NT2/D1 (cell line): ENCODE measurements around the gene CACNA1H.

ENCODE experiments used
- DNase-seq: peaks from one replicate; pipeline ENCODE4 v3.0.0-alpha.2; 2011; ENCODE audit warnings: low read depth, low spot score
- H3K27me3 ChIP-seq: 2 replicates; pipeline ENCODE4 v1.6.0; 2011; ENCODE audit warnings: mild to moderate bottlenecking; ENCODE audit not compliant: insufficient read length, insufficient read depth
- H3K36me3 ChIP-seq: 2 replicates; pipeline ENCODE4 v1.6.1; 2011; ENCODE audit warnings: mild to moderate bottlenecking, low read length, mixed read lengths; ENCODE audit not compliant: insufficient read depth, insufficient read length
- H3K4me1 ChIP-seq: 2 replicates; pipeline ENCODE4 v1.5.1; 2011; ENCODE audit not compliant: insufficient read depth, insufficient read length
- H3K4me3 ChIP-seq: 2 replicates; pipeline ENCODE4 v1.5.1; 2011; ENCODE audit warnings: low read depth; ENCODE audit not compliant: insufficient read length
- H3K9ac ChIP-seq: 2 replicates; pipeline ENCODE4 v1.6.0; 2011; ENCODE audit warnings: low read depth; ENCODE audit not compliant: insufficient read length
- H3K9me3 ChIP-seq: 2 replicates; pipeline ENCODE4 v1.5.1; 2011; ENCODE audit warnings: mild to moderate bottlenecking, low read length; ENCODE audit not compliant: insufficient read depth
- SUZ12 ChIP-seq: IDR thresholded peaks from 2 replicates; pipeline ENCODE4 v1.6.1; 2011; ENCODE audit not compliant: insufficient read length, insufficient read depth; ENCODE audit errors: extremely low read depth
- YY1 ChIP-seq: IDR thresholded peaks from 2 replicates; pipeline ENCODE4 v1.6.1; 2011; ENCODE audit not compliant: insufficient read length, insufficient read depth
- ZNF274 ChIP-seq: IDR thresholded peaks from 2 replicates; pipeline ENCODE4 v1.6.1; 2011; ENCODE audit warnings: mild to moderate bottlenecking, low read depth, low read length

The CACNA1H gene

DNA sequence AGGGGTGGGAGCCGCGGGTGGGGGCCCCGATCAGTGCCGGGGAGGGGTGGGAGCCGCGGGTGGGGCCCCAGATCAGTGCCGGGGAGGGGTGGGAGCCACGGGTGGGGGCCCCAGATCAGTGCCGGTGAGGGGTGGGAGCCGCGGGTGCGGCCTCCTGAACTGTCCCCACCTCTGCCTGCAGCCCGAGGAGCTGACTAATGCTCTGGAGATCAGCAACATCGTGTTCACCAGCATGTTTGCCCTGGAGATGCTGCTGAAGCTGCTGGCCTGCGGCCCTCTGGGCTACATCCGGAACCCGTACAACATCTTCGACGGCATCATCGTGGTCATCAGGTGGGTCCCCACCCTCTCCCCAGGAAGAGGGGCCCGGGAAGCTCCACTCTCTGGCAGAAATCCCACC is 52.0 kb downstream of the CACNA1H start:
- no peak overlapping the region for H3K4me3 ChIP-seq
- DNase-seq: no peak
- no peak for TF ChIP-seq YY1
- TF ChIP-seq ZNF274: no peak
- no peak for TF ChIP-seq SUZ12
- no peaks in the 10 kb centered on the region for H3K27me3 ChIP-seq
- H3K9ac ChIP-seq: no peak overlapping the region
- H3K9me3 ChIP-seq: no peaks in the 10 kb centered on the region
- H3K4me1 ChIP-seq: peaks cover 1% of the 10 kb centered on the region
- peaks cover 88% of the 10 kb centered on the region for H3K36me3 ChIP-seq

DNA sequence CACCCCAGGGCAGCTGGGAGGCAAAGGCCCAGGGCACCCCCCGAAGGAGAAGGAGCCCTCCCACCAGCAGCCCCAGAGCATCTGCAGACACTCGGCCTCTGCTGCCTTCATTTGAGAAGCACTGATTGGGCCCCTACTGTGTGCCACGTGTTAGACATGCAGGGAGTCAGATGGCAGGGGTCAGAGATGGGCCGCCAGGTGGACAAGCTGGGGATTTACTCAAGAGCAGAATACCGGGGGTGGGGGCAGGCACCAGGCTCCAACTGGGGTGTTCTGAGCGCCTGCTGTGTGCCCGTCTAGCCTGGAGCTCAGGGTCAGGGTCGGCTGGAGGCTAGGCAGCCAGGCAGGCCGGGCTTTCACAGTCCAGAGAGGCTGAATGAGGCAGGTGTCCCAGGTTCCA is 53.4 kb downstream of the CACNA1H start:
- no peak for DNase-seq
- Histone ChIP-seq H3K36me3 (peaks cover 88% of the 10 kb centered on the region), H3K4me3 (no peak overlapping the region), H3K9me3 (no peaks in the 10 kb centered on the region), H3K4me1 (peaks cover 1% of the 10 kb centered on the region), H3K27me3 (no peaks in the 10 kb centered on the region), H3K9ac (no peak overlapping the region)
- no peak for TF ChIP-seq SUZ12
- no peak for TF ChIP-seq ZNF274

DNA sequence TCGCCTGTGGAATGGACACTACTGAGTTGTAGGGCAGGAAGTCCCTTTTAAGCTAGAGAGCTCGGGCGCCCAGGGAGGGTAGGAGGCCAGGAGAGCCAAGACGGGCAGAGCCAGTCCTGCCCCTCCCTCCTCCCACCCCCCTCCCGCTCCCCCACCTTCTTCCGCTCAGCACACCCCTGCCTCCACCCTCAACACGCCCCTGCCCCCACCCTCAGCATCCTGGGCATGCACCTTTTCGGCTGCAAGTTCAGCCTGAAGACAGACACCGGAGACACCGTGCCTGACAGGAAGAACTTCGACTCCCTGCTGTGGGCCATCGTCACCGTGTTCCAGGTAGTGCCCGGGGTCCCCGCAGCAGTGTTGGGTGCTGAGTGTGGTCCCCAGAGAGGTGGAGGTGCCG is 53.9 kb downstream of the CACNA1H start:
- Histone ChIP-seq H3K4me1 (peaks cover 1% of the 10 kb centered on the region), H3K9me3 (no peaks in the 10 kb centered on the region), H3K27me3 (no peaks in the 10 kb centered on the region), H3K36me3 (peaks cover 88% of the 10 kb centered on the region), H3K9ac (no peak overlapping the region), H3K4me3 (no peak overlapping the region)
- DNase-seq: no peak
- TF ChIP-seq ZNF274: no peak

DNA sequence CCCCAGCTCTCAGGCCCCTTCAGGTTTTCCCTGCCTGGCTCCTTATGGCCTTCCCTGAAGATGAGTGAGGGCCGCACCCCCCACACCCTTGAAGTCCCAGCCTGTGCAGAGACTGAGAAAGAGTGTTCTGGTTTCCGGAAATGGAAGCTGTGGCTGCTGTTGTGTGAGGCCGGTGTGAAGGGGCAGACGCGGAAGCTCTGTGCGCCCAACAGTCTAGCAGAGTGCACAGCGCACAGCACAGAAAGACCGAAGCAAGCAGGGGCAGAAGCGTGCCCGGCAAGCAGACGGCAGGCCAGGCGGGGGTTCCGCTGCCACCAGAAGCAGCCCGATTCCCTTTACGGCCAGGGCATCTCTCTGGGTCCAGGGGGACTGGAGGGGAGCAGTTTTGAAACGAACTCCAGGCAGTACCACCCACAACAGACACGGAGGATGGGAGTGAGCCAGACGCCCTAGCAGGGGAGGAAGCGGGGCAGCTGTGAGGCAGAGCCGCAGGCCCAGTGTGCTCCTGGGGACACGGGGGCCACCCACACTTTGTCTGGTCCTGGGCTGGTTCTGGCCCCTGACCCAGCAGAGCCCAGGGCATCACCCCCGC is 55.4 kb downstream of the CACNA1H start:
- TF ChIP-seq ZNF274 (no peak), YY1 (no peak), SUZ12 (no peak)
- DNase-seq: no peak
- H3K9me3 ChIP-seq: no peaks in the 10 kb centered on the region
- H3K4me3 ChIP-seq: no peak overlapping the region
- peaks cover 1% of the 10 kb centered on the region for H3K4me1 ChIP-seq
- peaks cover 90% of the 10 kb centered on the region for H3K36me3 ChIP-seq
- H3K27me3 ChIP-seq: no peaks in the 10 kb centered on the region
- no peak overlapping the region for H3K9ac ChIP-seq

DNA sequence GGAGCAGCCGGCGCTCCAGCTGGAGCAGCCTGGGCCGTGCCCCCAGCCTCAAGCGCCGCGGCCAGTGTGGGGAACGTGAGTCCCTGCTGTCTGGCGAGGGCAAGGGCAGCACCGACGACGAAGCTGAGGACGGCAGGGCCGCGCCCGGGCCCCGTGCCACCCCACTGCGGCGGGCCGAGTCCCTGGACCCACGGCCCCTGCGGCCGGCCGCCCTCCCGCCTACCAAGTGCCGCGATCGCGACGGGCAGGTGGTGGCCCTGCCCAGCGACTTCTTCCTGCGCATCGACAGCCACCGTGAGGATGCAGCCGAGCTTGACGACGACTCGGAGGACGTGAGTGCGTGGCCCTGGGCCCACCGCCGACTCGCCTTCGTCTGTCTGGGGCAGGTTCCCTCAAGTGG is 56.2 kb downstream of the CACNA1H start:
- no peak for TF ChIP-seq ZNF274
- TF ChIP-seq SUZ12: no peak
- no peak for TF ChIP-seq YY1
- H3K4me1 ChIP-seq: peaks cover 1% of the 10 kb centered on the region
- H3K27me3 ChIP-seq: no peaks in the 10 kb centered on the region
- H3K9ac ChIP-seq: no peak overlapping the region
- no peak for DNase-seq
- H3K4me3 ChIP-seq: no peak overlapping the region
- peaks cover 87% of the 10 kb centered on the region for H3K36me3 ChIP-seq
- no peaks in the 10 kb centered on the region for H3K9me3 ChIP-seq

DNA sequence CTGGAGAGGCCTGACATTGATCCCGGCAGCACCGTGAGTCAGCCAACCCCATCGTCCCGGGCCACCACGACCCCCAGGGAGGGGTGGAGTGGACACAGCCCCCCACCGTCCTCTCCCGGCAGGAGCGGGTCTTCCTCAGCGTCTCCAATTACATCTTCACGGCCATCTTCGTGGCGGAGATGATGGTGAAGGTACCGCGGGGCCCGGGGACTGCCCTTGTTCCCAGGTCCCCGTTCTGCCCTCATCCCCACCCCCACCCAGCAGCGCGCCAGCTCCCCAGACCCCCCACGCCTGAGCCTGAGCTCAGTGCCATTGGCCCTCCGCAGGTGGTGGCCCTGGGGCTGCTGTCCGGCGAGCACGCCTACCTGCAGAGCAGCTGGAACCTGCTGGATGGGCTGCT is 57.6 kb downstream of the CACNA1H start:
- H3K9ac ChIP-seq: no peak overlapping the region
- no peak for DNase-seq
- TF ChIP-seq YY1 (no peak), SUZ12 (no peak), ZNF274 (no peak)
- no peak overlapping the region for H3K4me3 ChIP-seq
- no peaks in the 10 kb centered on the region for H3K4me1 ChIP-seq
- H3K27me3 ChIP-seq: no peaks in the 10 kb centered on the region
- peaks cover 89% of the 10 kb centered on the region for H3K36me3 ChIP-seq
- no peaks in the 10 kb centered on the region for H3K9me3 ChIP-seq

DNA sequence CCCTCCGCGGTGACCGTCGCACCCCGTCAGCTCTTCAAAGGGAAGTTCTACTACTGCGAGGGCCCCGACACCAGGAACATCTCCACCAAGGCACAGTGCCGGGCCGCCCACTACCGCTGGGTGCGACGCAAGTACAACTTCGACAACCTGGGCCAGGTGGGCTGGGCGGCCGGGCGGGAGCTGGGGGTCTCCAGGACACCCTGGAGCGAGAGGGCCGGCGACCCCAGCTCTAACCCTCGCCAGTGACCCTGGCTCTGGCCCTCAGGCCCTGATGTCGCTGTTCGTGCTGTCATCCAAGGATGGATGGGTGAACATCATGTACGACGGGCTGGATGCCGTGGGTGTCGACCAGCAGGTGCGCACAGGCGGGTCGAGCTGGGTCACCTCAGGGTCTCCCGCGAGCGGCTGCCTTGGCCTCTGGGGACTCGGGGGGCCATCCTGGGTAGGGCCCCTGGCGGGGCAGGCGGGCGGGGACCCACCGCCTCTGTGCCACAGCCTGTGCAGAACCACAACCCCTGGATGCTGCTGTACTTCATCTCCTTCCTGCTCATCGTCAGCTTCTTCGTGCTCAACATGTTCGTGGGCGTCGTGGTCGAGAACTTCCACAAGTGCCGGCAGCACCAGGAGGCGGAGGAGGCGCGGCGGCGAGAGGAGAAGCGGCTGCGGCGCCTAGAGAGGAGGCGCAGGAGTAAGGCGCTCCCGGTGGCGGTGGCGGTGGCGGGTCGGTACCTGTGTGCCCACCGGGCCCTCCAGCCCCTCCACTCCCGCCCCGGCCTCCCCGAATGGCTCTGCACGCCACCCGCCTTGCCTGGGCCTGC is 58.8 kb downstream of the CACNA1H start:
- H3K4me1 ChIP-seq: no peaks in the 10 kb centered on the region
- H3K27me3 ChIP-seq: no peaks in the 10 kb centered on the region
- no peaks in the 10 kb centered on the region for H3K9me3 ChIP-seq
- peaks cover 89% of the 10 kb centered on the region for H3K36me3 ChIP-seq
- no peak for TF ChIP-seq ZNF274
- no peak for TF ChIP-seq YY1
- TF ChIP-seq SUZ12: no peak
- DNase-seq: no peak
- H3K4me3 ChIP-seq: no peak overlapping the region
- no peak overlapping the region for H3K9ac ChIP-seq
